UCSD-AML1 (cell line): ENCODE data around the gene IKBKE.

Experiments used
- DNase-seq: peaks from one replicate; lab custom pipeline; 2025; ENCODE audit not compliant: unreplicated experiment; lab: John Stamatoyannopoulos, UW

The IKBKE gene

GRCh38 chr1:206453111-206453510 lies 17.2 kb upstream of the IKBKE start:
- DNase-seq: no peak

GRCh38 chr1:206455289-206455665 lies 15.0 kb upstream of the IKBKE start:
- DNase-seq: no peak

- DNase-seq: no peak
Observed at GRCh38 chr1:206455666-206456344, 14.5 kb upstream of the IKBKE start.

GRCh38 chr1:206456577-206457370 lies 13.5 kb upstream of the IKBKE start:
- no peak for DNase-seq

GRCh38 chr1:206457408-206458120 lies 12.7 kb upstream of the IKBKE start:
- no peak for DNase-seq

GRCh38 chr1:206459703-206460102 lies 10.6 kb upstream of the IKBKE start:
- DNase-seq: no peak

- no peak for DNase-seq
Observed at GRCh38 chr1:206460836-206461426, 9.3 kb upstream of the IKBKE start.

- DNase-seq: peak; percentile 20
Observed at GRCh38 chr1:206461602-206462455, 8.4 kb upstream of the IKBKE start.

GRCh38 chr1:206463137-206463536 lies 7.1 kb upstream of the IKBKE start:
- DNase-seq: no peak

GRCh38 chr1:206463911-206464310 lies 6.4 kb upstream of the IKBKE start:
- DNase-seq: no peak

- DNase-seq: no peak
Observed at GRCh38 chr1:206464456-206464964, 5.8 kb upstream of the IKBKE start.

GRCh38 chr1:206465951-206466350 lies 4.3 kb upstream of the IKBKE start:
- DNase-seq: no peak

- DNase-seq: no peak
Observed at GRCh38 chr1:206466840-206467649, 3.2 kb upstream of the IKBKE start.

GRCh38 chr1:206467915-206468314 lies 2.4 kb upstream of the IKBKE start:
- DNase-seq: peak; percentile 70

GRCh38 chr1:206468571-206468970 lies 1.7 kb upstream of the IKBKE start:
- no peak for DNase-seq

- DNase-seq: no peak
Observed at GRCh38 chr1:206469411-206469932, 804 bp upstream of the IKBKE start.

- DNase-seq: peak; percentile 71
Observed at GRCh38 chr1:206470692-206471414, 577 bp downstream of the IKBKE start.

- no peak for DNase-seq
Observed at GRCh38 chr1:206471415-206471801, 1.1 kb downstream of the IKBKE start.

GRCh38 chr1:206472024-206472423 lies 1.7 kb downstream of the IKBKE start:
- DNase-seq: no peak
